ENCODE measurements around the gene CD34.

DNA sequence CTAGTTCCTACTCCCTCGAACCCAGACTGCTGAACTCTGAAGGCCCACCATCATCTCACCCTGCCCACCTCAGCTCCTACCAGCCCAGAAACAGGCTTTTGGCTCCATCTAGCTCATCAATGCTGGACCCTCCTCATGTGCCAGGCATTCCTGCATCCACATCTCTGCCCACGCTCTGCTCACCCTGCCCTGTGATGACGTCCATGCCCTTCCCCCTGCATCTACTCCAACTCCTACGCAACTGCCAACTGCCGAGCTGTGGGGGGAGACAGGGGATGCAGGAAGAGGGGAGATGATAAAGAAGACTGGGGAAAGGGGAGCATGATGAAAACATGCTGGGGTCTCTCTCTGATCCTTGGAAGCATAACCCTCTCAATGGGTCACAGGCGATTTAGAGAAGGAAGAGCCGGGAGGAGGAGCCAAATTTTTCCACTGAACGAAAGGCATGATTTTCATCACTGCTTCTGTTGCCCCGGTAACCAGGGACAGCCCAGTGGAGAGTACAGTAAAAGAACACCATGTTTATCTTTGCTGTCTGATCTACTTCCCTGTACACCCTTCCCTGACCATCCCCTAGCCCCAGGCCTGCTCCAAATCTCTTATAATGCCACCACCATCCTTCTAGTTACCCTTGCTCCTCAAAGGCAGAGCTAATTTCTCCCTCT, 44.3 kb downstream of the CD34 start:
- TF ChIP-seq, protein P1, sequence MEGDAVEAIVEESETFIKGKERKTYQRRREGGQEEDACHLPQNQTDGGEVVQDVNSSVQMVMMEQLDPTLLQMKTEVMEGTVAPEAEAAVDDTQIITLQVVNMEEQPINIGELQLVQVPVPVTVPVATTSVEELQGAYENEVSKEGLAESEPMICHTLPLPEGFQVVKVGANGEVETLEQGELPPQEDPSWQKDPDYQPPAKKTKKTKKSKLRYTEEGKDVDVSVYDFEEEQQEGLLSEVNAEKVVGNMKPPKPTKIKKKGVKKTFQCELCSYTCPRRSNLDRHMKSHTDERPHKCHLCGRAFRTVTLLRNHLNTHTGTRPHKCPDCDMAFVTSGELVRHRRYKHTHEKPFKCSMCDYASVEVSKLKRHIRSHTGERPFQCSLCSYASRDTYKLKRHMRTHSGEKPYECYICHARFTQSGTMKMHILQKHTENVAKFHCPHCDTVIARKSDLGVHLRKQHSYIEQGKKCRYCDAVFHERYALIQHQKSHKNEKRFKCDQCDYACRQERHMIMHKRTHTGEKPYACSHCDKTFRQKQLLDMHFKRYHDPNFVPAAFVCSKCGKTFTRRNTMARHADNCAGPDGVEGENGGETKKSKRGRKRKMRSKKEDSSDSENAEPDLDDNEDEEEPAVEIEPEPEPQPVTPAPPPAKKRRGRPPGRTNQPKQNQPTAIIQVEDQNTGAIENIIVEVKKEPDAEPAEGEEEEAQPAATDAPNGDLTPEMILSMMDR (IDR thresholded peaks at IDR 0.05) = no peak
- no peak for TF ChIP-seq EP300 (IDR thresholded peaks at IDR 0.05)
- TF ChIP-seq POLR2AphosphoS5 (IDR thresholded peaks at IDR 0.05) = no peak
